GM18505 (cell line): ENCODE results near the gene LSM14B.
"Not testable (repeated sequence)": the region's sequence is repeated elsewhere in the genome, so short reads cannot be mapped to it uniquely, and the experiment has no call there.

Experiments
- ATAC-seq: cut with Tn5 transposase; IDR thresholded peaks from one replicate; pipeline ENCODE4 v1.9.1; 2021; ENCODE audit not compliant: unreplicated experiment
- POLR2A ChIP-seq: IDR thresholded peaks from 4 replicates; pipeline ENCODE4 v1.6.1; 2011; ENCODE audit warnings: borderline replicate concordance; ENCODE audit not compliant: insufficient read depth, insufficient read length; ENCODE audit errors: extremely low read depth

The LSM14B gene

DNA sequence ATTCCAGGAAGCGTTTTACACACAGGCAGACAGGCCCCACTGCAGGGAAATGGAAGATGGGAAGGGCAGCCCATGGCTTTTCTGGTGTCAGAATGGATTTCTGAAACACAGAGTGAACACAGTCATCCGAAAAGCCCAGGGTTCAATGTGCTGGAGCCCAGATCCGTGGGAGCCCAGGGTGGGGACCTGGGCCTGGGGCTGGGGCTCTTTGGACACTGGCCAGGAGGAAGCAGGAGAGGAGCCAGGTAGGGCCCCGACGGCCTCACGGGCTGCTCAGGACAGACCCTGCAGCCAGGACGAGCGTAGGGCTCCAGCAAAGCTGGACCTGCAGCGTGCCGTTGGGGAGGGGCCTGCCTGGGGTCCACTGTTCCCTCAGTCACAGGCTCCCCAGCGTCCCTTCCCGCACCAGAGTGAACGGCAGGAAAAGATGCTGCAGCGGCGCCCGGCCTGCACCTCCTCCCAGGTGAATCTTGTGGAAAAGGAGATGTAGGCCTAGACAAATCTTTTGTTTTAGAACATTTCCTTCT lies 24.3 kb upstream of the LSM14B start:
- no peak for ATAC-seq
- TF ChIP-seq POLR2A, result no peak

DNA sequence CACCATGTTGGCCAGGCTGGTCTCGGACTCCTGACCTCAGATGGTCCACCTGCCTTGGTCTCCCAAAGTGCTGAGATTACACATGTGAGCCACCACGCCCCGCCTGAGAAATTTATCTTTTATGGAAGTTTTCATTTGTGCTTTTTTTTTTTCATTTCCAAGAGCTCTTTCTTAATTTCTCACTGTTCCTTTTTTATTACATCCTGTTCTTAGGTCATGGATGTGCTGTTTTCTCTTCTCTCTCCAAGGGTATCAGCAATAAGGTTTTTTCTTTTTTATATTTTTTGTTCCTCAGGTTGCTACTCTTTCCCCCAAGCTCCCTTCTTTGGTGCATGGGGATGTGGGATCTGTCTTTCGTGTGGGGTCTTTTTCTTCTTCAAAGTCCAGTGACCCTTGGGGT lies 21.2 kb upstream of the LSM14B start:
- TF ChIP-seq POLR2A, result no peak
- no peak for ATAC-seq

DNA sequence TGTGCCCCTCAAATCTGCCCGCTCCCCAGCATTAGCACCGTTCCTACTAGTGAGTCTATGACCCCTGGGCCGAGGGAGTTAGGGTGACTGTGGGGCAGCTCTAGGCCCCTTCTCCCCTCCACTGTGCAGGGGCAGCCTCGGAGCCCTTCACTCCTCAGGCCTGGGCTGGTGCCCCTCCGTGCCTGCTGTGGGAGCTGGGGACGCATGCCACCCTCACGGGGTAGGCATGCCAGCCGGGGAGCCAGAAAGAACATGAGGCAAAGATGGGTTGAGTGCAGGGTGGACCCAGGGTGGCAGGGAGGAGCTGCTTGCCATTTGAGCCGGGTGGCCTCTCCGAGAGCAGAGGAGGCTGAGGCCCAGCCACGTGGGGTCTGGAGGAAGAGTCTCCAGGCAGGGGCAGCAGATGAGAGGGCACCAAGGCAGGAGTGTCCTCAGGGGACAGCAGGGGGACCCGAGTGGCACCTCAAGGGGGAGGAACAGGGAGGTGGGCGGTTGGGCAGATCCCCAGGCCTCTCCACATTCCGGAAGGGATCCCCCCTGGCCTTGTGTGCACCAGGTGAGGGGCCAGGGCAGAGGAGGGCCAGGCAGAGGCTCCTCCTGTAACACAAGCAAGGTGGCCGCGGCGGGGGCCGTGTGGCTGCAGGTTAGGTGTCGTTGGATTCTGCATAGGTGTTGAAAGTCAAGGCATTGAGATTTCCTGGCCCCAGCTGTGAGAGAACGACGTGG lies 18.6 kb upstream of the LSM14B start:
- TF ChIP-seq POLR2A, result no peak
- no peak for ATAC-seq

DNA sequence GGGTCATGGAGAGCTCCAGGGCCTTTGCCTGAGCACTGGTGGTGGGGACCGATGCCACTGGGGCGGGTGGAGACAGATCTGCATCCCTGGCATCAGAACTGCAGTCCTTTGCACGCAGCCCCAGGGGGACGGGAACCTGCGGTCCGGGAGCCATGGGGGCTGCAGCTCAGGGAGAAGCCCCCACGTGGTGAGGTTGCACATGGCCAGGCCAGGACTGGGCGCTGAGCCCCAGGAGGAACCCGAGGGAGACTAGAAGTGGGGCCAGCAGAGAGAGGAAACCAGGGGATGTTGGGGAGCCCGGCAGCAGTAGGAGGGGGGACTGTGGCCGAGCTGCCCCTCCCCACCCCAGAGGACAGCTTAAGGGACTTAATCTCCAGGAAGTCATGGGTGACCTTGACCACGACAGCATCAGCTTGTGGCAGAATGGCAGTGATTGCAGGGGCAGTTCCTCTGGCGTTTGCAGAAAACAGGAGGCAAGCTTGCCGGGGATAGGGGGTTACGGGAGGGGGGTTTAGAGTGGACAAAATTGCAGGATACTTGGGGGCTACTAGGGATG lies 18.0 kb upstream of the LSM14B start:
- no peak for ATAC-seq
- TF ChIP-seq POLR2A, result no peak

DNA sequence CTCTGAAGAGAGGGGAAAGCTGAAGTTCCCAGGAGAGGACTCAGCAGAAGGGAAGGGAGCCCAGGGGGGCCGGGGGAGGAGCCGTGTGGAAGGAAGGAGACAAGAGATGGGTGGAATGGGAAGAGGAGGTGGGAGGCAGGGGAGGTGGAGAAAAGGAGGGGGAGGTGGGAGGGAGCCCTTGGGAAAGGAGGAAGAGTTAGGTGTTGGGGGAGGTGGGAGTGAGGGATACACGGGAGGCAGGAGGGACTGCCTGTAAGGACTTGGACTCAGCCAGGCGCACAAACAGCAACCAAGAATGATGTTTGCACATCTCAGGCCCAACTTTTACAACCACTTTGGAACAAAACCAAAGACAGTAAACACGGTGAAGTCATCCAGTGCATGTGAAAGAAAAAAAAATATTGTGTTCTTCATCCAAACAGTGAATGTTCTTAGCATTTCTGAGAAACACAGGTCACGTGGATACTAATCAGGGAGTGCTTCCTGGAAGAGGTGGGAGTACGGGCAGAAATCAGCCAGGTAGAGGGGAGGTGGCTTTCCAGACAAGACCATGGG lies 17.4 kb upstream of the LSM14B start:
- ATAC-seq, result no peak

DNA sequence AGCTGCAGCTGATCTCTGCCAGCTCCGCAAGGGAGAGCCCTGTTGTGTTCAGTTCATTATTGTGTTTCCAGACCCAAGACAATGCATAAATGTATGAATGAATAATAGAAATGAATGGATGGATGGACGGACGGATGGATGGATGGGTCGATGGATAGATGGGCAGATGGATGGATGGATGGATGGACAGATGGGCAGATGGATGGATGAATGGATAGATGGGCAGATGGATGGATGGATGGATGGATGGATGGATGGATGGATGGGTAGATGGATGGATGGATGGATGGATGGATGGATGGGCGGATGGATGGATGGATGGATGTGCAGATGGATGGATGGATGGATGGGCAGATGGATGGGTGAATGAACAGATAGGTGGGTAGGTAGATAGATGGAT lies 16.7 kb upstream of the LSM14B start:
- no peak for ATAC-seq
- no peak for TF ChIP-seq POLR2A

More for the DNA sequence above, 17.4 kb upstream of the LSM14B start:
- no peak for TF ChIP-seq POLR2A

DNA sequence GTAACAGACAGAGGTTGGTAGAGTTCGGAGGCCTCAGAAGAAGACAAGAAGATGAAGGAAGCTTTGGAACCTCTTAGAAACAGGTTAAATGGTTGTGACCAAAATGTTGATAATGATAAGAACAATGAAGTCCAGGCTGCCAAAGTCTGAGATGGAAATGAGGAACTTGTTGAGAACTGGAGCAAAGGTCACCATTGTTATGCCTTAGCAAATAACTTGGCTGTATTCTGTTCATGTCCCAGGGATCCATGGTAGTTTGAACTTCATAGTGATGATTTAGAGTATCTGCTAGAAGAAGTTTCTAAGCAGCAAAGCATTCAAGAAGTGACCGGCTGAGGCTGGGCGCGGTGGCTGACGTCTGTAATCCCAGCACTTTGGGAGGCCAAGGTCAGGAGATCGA lies 11.1 kb upstream of the LSM14B start:
- no peak for TF ChIP-seq POLR2A
- no peak for ATAC-seq

DNA sequence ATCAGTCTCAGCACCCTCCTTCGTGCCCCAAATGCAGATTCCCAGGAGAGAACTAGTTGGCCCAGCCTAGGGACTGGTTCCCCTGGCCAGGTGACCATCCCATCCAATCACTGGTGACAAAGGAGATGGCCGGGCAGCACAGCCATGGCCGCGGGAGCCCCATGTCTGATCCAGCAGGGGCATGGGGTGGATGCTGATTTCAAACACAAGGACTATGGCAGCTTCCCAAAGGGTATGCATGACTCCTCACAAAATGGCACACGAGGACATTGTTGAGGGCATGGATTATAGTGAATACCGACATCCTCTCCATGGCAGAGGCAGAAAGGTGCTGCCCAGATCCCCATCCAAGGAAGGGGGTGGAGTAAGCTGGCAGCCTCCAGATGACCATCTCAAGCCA lies 9.9 kb upstream of the LSM14B start:
- no peak for ATAC-seq
- no peak for TF ChIP-seq POLR2A

DNA sequence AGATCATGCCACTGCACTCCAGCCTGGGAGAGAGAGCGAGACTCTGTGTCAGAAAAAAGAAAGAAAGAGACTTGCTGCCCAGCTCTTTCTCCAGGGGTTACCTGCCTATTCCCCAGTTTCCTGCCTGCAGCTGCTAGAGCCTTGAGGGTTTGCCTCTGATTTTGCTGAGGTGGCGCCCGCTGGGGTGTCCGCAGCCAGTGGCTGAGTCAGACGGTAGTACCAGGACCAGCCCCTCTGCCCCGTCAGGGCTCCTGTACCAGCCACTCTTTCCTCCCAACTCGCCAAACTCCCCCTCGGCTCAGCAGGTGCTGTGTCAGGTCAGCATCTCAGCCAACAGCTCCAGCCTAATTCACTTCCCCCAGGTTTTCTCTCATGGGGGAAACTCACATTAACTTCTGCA lies 7.4 kb upstream of the LSM14B start:
- ATAC-seq, result no peak

DNA sequence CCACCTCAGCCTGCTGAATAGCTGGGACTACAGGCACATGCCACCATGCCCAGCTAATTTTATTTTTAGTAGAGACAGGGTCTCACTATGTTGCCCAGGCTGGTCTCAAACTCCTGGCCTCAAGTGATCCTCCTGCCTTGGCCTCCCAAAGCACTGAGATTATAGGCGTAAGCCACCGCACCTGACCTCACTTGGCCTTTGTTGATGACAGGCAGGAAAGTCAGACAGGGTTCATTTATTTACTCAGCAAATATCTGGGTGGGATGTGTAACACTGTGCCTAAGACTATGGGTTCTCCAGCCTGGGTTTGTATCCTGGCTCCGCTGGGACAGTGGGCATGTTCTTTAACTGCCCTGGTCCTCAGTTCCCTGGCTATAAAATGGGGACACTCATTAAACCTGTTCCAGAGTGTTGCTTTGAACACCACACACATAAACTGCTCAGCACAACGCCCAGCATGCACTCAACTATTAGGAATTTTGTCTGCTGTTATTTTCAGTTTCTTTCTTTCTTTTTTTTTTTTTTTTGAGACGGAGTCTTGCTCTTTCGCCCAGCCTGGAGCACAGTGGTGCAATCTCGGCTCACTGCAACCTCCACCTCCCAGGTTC lies 6.4 kb upstream of the LSM14B start:
- ATAC-seq, result not testable (repeated sequence)

More for the DNA sequence above, 7.4 kb upstream of the LSM14B start:
- TF ChIP-seq POLR2A, result no peak

DNA sequence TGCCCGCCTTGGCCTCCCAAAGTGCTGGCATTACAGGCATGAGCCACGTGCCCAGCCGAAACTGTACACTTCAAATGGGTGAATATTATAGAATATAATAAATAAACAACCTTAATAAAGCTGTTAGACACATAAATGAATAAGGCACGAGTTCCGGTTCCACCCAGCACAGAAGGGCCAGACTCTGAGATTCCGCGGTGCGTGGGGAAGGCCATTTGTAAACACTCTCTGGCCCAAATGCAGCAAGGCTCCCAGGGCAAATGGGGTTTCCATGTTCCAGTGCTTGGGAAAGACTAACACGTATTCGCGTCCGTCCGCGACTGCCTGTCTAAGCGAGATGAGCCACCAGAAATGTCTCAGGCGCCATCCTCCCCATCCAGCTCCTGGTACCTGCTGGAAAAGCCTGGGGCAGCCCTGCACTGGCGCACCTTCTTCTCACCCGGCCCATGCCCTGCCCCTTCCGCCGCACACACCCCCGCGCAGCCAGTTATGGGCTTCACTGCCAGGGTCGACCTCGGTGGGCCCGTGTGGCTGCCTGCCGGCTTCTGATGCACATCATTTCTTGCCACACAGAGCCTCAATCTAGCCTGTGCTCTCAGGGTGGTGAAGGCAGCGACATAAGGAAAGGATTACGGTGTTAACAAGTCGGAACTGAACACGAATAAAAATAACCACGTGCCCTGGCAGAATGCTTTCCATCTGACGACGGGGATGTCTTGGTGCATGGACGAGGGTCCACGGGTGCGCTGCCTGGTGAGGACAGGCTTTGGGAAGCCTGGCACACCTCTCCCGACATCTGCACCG lies 5.5 kb upstream of the LSM14B start:
- no peak for TF ChIP-seq POLR2A
- ATAC-seq, result no peak

DNA sequence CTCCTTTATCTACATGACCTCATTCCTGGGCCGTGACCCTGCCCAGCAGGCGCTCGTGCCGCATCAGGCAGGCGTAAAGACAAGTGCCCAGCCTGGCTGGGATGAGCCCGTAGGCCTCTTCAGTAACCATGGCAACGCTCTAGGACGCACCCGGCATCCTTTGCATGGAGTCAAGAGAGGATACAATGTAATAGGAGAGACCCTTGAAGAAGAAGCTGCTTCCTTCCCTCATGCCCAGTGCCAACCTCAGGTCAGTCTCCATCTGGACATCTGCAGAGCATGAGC lies 5.0 kb upstream of the LSM14B start:
- TF ChIP-seq POLR2A, result no peak
- no peak for ATAC-seq

DNA sequence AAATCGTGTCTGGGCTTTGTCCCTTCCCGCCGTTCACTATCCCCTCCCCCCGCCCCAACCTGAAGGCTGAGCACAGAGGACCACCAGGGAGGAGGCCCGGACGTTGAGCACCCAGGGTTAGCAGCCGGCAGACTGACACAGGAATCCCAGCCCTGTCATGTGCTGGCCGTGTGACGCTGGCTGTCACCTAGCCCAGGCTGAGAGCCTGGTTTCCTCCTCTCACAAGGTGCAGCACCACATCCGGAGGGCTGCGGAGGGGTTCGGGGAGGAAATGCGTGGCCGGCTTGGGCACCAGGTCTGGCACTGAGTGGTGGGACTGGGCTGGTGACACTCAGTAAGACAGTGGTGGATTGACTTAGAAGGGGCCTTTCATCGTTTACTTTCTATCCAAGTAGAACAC lies 4.6 kb upstream of the LSM14B start:
- no peak for TF ChIP-seq POLR2A
- no peak for ATAC-seq
